ENCODE data around the gene CADM2. TPM values are rescaled to one million over a fixed set of nuclear protein-coding genes. Genes with fewer than 3 reads are reported as not detected.
"Not testable (repeated sequence)": the region's sequence is repeated elsewhere in the genome, so short reads cannot be mapped to it uniquely, and the experiment has no call there.

CADM2 gene
- total RNA-seq, 3 donors from 2014 or later = not detected

GRCh38 chr3:85960793-85961192, 1002.0 kb downstream of the CADM2 start:
- no peak for DNase-seq
- no peak overlapping the region for H3K4me3 Mint-ChIP-seq
- no peaks in the 10 kb centered on the region for H3K4me1 Mint-ChIP-seq (ENCODE audit: low read depth)
- H3K27me3 Mint-ChIP-seq (ENCODE audit: low read depth) = no peaks in the 10 kb centered on the region
- H3K36me3 Mint-ChIP-seq (ENCODE audit: insufficient read depth) = no peaks in the 10 kb centered on the region
- no peak for ATAC-seq
- H3K9me3 Mint-ChIP-seq = no peaks in the 10 kb centered on the region

- ATAC-seq = no peak
- peaks cover 10% of the 10 kb centered on the region for H3K9me3 Mint-ChIP-seq
- no peak overlapping the region for H3K4me3 Mint-ChIP-seq
- no peaks in the 10 kb centered on the region for H3K4me1 Mint-ChIP-seq (ENCODE audit: low read depth)
- DNase-seq = no peak
- H3K27me3 Mint-ChIP-seq (ENCODE audit: low read depth) = no peaks in the 10 kb centered on the region
- H3K36me3 Mint-ChIP-seq (ENCODE audit: insufficient read depth) = no peaks in the 10 kb centered on the region
Measured at GRCh38 chr3:85977615-85978338, 1019.0 kb downstream of the CADM2 start.

- no peak for DNase-seq
Measured at GRCh38 chr3:85979034-85979433, 1020.2 kb downstream of the CADM2 start.

GRCh38 chr3:85989581-85989980, 1030.8 kb downstream of the CADM2 start:
- H3K27me3 Mint-ChIP-seq (ENCODE audit: low read depth); H3K4me1 Mint-ChIP-seq (ENCODE audit: low read depth); H3K4me3 Mint-ChIP-seq; ATAC-seq; H3K9me3 Mint-ChIP-seq; DNase-seq; H3K36me3 Mint-ChIP-seq (ENCODE audit: insufficient read depth): not testable (repeated sequence)

More at GRCh38 chr3:85979034-85979433, 1020.2 kb downstream of the CADM2 start:
- no peaks in the 10 kb centered on the region for H3K9me3 Mint-ChIP-seq
- no peaks in the 10 kb centered on the region for H3K36me3 Mint-ChIP-seq (ENCODE audit: insufficient read depth)
- no peaks in the 10 kb centered on the region for H3K4me1 Mint-ChIP-seq (ENCODE audit: low read depth)
- no peak for ATAC-seq
- no peak overlapping the region for H3K4me3 Mint-ChIP-seq
- H3K27me3 Mint-ChIP-seq (ENCODE audit: low read depth) = no peaks in the 10 kb centered on the region

GRCh38 chr3:86029590-86029989, 1070.8 kb downstream of the CADM2 start:
- Mint-ChIP-seq H3K4me3 (no peak overlapping the region), H3K36me3 (ENCODE audit: insufficient read depth) (no peaks in the 10 kb centered on the region), H3K27me3 (ENCODE audit: low read depth) (no peaks in the 10 kb centered on the region), H3K9me3 (peaks cover 12% of the 10 kb centered on the region), H3K4me1 (ENCODE audit: low read depth) (no peaks in the 10 kb centered on the region)
- DNase-seq = no peak
- no peak for ATAC-seq

GRCh38 chr3:86037916-86038315, 1079.1 kb downstream of the CADM2 start:
- no peak overlapping the region for H3K4me3 Mint-ChIP-seq
- H3K27me3 Mint-ChIP-seq (ENCODE audit: low read depth) = no peaks in the 10 kb centered on the region
- no peak for DNase-seq
- no peaks in the 10 kb centered on the region for H3K36me3 Mint-ChIP-seq (ENCODE audit: insufficient read depth)
- peaks cover 19% of the 10 kb centered on the region for H3K9me3 Mint-ChIP-seq
- no peaks in the 10 kb centered on the region for H3K4me1 Mint-ChIP-seq (ENCODE audit: low read depth)
- no peak for ATAC-seq

GRCh38 chr3:86046436-86047136, 1087.8 kb downstream of the CADM2 start:
- H3K36me3 Mint-ChIP-seq (ENCODE audit: insufficient read depth) = no peaks in the 10 kb centered on the region
- no peak for ATAC-seq
- no peak overlapping the region for H3K4me3 Mint-ChIP-seq
- H3K4me1 Mint-ChIP-seq (ENCODE audit: low read depth) = no peaks in the 10 kb centered on the region
- DNase-seq = no peak
- H3K9me3 Mint-ChIP-seq = peaks cover 19% of the 10 kb centered on the region
- no peaks in the 10 kb centered on the region for H3K27me3 Mint-ChIP-seq (ENCODE audit: low read depth)

- ATAC-seq (no peak), DNase-seq (no peak)
- H3K27me3 Mint-ChIP-seq (ENCODE audit: low read depth) = no peaks in the 10 kb centered on the region
- H3K4me1 Mint-ChIP-seq (ENCODE audit: low read depth) = no peaks in the 10 kb centered on the region
- H3K36me3 Mint-ChIP-seq (ENCODE audit: insufficient read depth) = no peaks in the 10 kb centered on the region
- H3K9me3 Mint-ChIP-seq = peaks cover 14% of the 10 kb centered on the region
- no peak overlapping the region for H3K4me3 Mint-ChIP-seq
Measured at GRCh38 chr3:86047161-86047560, 1088.4 kb downstream of the CADM2 start.

GRCh38 chr3:86051058-86051457, 1092.3 kb downstream of the CADM2 start:
- H3K36me3 Mint-ChIP-seq (ENCODE audit: insufficient read depth) = no peaks in the 10 kb centered on the region
- H3K9me3 Mint-ChIP-seq = peaks cover 18% of the 10 kb centered on the region
- DNase-seq (no peak), ATAC-seq (no peak)
- no peak overlapping the region for H3K4me3 Mint-ChIP-seq
- no peaks in the 10 kb centered on the region for H3K27me3 Mint-ChIP-seq (ENCODE audit: low read depth)
- no peaks in the 10 kb centered on the region for H3K4me1 Mint-ChIP-seq (ENCODE audit: low read depth)

GRCh38 chr3:86056032-86056431, 1097.2 kb downstream of the CADM2 start:
- H3K27me3 Mint-ChIP-seq (ENCODE audit: low read depth) = no peaks in the 10 kb centered on the region
- DNase-seq (no peak), ATAC-seq (no peak)
- H3K9me3 Mint-ChIP-seq = peaks cover 8% of the 10 kb centered on the region
- no peak overlapping the region for H3K4me3 Mint-ChIP-seq
- no peaks in the 10 kb centered on the region for H3K4me1 Mint-ChIP-seq (ENCODE audit: low read depth)
- H3K36me3 Mint-ChIP-seq (ENCODE audit: insufficient read depth) = no peaks in the 10 kb centered on the region

- no peak for ATAC-seq
Measured at GRCh38 chr3:86056962-86057361, 1098.2 kb downstream of the CADM2 start.

GRCh38 chr3:86073799-86074198, 1115.0 kb downstream of the CADM2 start:
- H3K9me3 Mint-ChIP-seq = peaks cover 2% of the 10 kb centered on the region
- no peaks in the 10 kb centered on the region for H3K4me1 Mint-ChIP-seq (ENCODE audit: low read depth)
- H3K4me3 Mint-ChIP-seq = no peak overlapping the region
- no peaks in the 10 kb centered on the region for H3K27me3 Mint-ChIP-seq (ENCODE audit: low read depth)
- no peaks in the 10 kb centered on the region for H3K36me3 Mint-ChIP-seq (ENCODE audit: insufficient read depth)
- ATAC-seq (no peak), DNase-seq (no peak)

More at GRCh38 chr3:86056962-86057361, 1098.2 kb downstream of the CADM2 start:
- no peak overlapping the region for H3K4me3 Mint-ChIP-seq
- H3K9me3 Mint-ChIP-seq = peaks cover 4% of the 10 kb centered on the region
- H3K27me3 Mint-ChIP-seq (ENCODE audit: low read depth) = no peaks in the 10 kb centered on the region
- no peaks in the 10 kb centered on the region for H3K4me1 Mint-ChIP-seq (ENCODE audit: low read depth)
- no peaks in the 10 kb centered on the region for H3K36me3 Mint-ChIP-seq (ENCODE audit: insufficient read depth)
- DNase-seq = no peak

GRCh38 chr3:86087160-86087871, 1128.5 kb downstream of the CADM2 start:
- no peaks in the 10 kb centered on the region for H3K27me3 Mint-ChIP-seq (ENCODE audit: low read depth)
- H3K4me1 Mint-ChIP-seq (ENCODE audit: low read depth) = no peaks in the 10 kb centered on the region
- H3K4me3 Mint-ChIP-seq = no peak overlapping the region
- peaks cover 25% of the 10 kb centered on the region for H3K9me3 Mint-ChIP-seq
- H3K36me3 Mint-ChIP-seq (ENCODE audit: insufficient read depth) = no peaks in the 10 kb centered on the region
- DNase-seq (no peak), ATAC-seq (no peak)

GRCh38 chr3:86104154-86104553, 1145.4 kb downstream of the CADM2 start:
- no peaks in the 10 kb centered on the region for H3K27me3 Mint-ChIP-seq (ENCODE audit: low read depth)
- no peak overlapping the region for H3K4me3 Mint-ChIP-seq
- peaks cover 22% of the 10 kb centered on the region for H3K9me3 Mint-ChIP-seq
- DNase-seq (no peak), ATAC-seq (no peak)
- H3K4me1 Mint-ChIP-seq (ENCODE audit: low read depth) = no peaks in the 10 kb centered on the region
- H3K36me3 Mint-ChIP-seq (ENCODE audit: insufficient read depth) = no peaks in the 10 kb centered on the region
